GM23338 (cell line): ENCODE data around the gene OARD1.

Source experiments
- EZH2 ChIP-seq: fragments of 200-600 bp; sonication (generic); IDR thresholded peaks from one replicate; pipeline ENCODE4 v1.8.0; 2017; ENCODE audit warnings: antibody characterized with exemption, mild to moderate bottlenecking, low read depth; ENCODE audit not compliant: unreplicated experiment
- EZH2phosphoT487 ChIP-seq: fragments of 200-600 bp; sonication (generic); IDR thresholded peaks from one replicate; pipeline ENCODE4 v1.8.1; 2018; ENCODE audit warnings: antibody characterized with exemption; ENCODE audit not compliant: unreplicated experiment
- POLR2AphosphoS5 ChIP-seq: IDR thresholded peaks from 2 replicates; pipeline ENCODE4 v1.6.1; 2016; ENCODE audit warnings: antibody characterized with exemption, low read depth
- REST ChIP-seq: IDR thresholded peaks from one replicate; pipeline ENCODE4 v1.6.1; 2018; ENCODE audit warnings: antibody characterized with exemption; ENCODE audit not compliant: unreplicated experiment
- ZNF114 ChIP-seq: fragments of 250-450 bp; sonication (Bioruptor Pico); IDR thresholded peaks from 2 replicates; pipeline ENCODE4 v1.5.0; 2020; ENCODE audit warnings: mild to moderate bottlenecking, moderate library complexity
- TF ChIP-seq, protein P1 (sequence below), 2 experiments: fragments of 200-600 bp in 1 of 2; sonication (generic) in 1 of 2; conservative IDR thresholded peaks; 2 replicates each; pipeline versions ENCODE4 v1.5.1 to v1.6.1; 2016 to 2017; ENCODE audit warnings: antibody characterized with exemption in 2 of 2, low read depth in 2 of 2, mild to moderate bottlenecking in 2 of 2, moderate library complexity in 1 of 2

DNA sequence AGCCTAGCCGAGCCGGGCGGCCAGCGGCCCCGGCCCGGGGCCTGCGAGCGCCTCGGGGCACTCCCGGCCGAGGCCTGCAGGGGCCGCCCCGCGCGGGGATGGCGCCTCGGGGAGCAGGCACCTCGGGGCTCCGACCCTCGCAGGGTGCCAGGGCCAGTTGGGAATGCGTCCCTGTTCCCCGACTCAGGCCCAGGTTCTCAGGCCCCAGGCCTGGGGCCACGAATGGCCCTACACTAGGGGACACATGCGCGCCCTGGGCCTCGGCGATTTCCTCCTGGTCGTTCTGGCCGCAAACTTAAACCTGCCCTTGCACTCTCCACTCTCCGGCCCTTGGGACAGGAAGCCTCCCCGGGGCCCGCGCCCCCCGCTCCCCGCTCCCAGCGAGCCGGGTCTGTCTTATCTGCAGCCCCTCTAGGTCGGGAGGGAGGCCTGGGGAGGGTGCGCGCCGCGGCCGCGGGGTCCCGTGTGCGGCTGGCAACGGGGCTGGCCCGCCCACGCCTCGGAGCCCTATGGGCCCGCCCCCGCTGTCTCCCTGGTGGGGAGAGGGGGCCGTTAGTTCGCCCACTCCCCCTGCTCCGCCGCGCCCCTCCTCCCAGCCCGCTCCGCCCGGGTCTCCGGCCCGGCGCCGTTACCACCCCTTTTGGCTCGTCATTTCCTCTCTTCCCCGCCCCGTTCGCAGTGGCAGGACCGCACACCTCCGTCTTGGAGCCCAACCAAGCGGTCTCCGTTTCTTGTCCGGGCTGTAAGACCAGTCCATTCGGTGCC lies 1.2 kb upstream of the OARD1 start:
- no peak for TF ChIP-seq REST
- TF ChIP-seq, protein P1, sequence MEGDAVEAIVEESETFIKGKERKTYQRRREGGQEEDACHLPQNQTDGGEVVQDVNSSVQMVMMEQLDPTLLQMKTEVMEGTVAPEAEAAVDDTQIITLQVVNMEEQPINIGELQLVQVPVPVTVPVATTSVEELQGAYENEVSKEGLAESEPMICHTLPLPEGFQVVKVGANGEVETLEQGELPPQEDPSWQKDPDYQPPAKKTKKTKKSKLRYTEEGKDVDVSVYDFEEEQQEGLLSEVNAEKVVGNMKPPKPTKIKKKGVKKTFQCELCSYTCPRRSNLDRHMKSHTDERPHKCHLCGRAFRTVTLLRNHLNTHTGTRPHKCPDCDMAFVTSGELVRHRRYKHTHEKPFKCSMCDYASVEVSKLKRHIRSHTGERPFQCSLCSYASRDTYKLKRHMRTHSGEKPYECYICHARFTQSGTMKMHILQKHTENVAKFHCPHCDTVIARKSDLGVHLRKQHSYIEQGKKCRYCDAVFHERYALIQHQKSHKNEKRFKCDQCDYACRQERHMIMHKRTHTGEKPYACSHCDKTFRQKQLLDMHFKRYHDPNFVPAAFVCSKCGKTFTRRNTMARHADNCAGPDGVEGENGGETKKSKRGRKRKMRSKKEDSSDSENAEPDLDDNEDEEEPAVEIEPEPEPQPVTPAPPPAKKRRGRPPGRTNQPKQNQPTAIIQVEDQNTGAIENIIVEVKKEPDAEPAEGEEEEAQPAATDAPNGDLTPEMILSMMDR (conservative IDR thresholded peaks at IDR 0.05; ENCODE audit: low read depth in 2 of 2), result 0 out of 4 replicates have a peak, but pooled peaks have one; percentile 5 to 24
- TF ChIP-seq POLR2AphosphoS5, result peak; percentile 86
- no peak for TF ChIP-seq EZH2phosphoT487
- no peak for TF ChIP-seq EZH2
- TF ChIP-seq ZNF114 (CRISPR knock-in tag), result no peak
